ENCODE data around the gene S100A13. TPM values are rescaled to one million over a fixed set of nuclear protein-coding genes. Genes with fewer than 3 reads are reported as not detected.

The S100A13 gene
- total and polyA plus RNA-seq, 10 of the 15 experiments (the other 5 are each of a cell fraction or from before 2014, with no cell fraction given) = 5.7 to 30.9 (median 9.1) TPM

DNA sequence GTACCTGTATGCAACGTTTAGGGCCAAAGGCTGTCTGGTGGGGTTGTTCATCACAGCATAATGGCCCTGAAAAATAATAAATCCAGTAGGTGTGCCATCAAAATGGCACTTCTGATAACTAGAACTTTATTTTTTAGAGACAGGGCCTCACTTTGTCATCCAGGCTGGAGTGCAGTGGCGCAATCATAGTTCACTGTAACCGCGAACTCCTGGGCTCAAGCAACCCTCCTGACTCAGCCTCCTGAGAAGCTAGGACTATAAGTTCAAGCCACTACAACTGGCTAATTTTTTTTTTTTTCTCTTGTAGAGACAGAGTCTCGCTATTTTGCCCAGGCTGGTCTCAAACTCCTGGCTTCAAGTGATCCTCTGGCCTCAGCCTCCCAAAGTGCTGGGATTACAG lies 35.9 kb upstream of the S100A13 start (continued):
- TF ChIP-seq SMC3 (IDR thresholded peaks at IDR 0.05; ENCODE audit: borderline replicate concordance, low read length) (no peak), RB1 (IDR thresholded peaks at IDR 0.05; ENCODE audit: borderline replicate concordance) (no peak), FOS (IDR thresholded peaks at IDR 0.05; ENCODE audit: borderline replicate concordance, extremely low read depth, insufficient read length) (no peak), GABPA (IDR thresholded peaks at IDR 0.05; ENCODE audit: low read depth) (no peak), STAT1 (conservative IDR thresholded peaks at IDR 0.05) (no peak), RAD21 (IDR thresholded peaks at IDR 0.05; ENCODE audit: insufficient read depth, low read depth, low read length) (no peak)
- TF ChIP-seq, protein P1, sequence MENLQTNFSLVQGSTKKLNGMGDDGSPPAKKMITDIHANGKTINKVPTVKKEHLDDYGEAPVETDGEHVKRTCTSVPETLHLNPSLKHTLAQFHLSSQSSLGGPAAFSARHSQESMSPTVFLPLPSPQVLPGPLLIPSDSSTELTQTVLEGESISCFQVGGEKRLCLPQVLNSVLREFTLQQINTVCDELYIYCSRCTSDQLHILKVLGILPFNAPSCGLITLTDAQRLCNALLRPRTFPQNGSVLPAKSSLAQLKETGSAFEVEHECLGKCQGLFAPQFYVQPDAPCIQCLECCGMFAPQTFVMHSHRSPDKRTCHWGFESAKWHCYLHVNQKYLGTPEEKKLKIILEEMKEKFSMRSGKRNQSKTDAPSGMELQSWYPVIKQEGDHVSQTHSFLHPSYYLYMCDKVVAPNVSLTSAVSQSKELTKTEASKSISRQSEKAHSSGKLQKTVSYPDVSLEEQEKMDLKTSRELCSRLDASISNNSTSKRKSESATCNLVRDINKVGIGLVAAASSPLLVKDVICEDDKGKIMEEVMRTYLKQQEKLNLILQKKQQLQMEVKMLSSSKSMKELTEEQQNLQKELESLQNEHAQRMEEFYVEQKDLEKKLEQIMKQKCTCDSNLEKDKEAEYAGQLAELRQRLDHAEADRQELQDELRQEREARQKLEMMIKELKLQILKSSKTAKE (IDR thresholded peaks at IDR 0.05; ENCODE audit: low read depth, poor library complexity, severe bottlenecking) = no peak
- TF ChIP-seq, protein P2, sequence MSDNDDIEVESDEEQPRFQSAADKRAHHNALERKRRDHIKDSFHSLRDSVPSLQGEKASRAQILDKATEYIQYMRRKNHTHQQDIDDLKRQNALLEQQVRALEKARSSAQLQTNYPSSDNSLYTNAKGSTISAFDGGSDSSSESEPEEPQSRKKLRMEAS (IDR thresholded peaks at IDR 0.05; ENCODE audit: low read depth, low read length) = no peak
- TF ChIP-seq, protein P3, sequence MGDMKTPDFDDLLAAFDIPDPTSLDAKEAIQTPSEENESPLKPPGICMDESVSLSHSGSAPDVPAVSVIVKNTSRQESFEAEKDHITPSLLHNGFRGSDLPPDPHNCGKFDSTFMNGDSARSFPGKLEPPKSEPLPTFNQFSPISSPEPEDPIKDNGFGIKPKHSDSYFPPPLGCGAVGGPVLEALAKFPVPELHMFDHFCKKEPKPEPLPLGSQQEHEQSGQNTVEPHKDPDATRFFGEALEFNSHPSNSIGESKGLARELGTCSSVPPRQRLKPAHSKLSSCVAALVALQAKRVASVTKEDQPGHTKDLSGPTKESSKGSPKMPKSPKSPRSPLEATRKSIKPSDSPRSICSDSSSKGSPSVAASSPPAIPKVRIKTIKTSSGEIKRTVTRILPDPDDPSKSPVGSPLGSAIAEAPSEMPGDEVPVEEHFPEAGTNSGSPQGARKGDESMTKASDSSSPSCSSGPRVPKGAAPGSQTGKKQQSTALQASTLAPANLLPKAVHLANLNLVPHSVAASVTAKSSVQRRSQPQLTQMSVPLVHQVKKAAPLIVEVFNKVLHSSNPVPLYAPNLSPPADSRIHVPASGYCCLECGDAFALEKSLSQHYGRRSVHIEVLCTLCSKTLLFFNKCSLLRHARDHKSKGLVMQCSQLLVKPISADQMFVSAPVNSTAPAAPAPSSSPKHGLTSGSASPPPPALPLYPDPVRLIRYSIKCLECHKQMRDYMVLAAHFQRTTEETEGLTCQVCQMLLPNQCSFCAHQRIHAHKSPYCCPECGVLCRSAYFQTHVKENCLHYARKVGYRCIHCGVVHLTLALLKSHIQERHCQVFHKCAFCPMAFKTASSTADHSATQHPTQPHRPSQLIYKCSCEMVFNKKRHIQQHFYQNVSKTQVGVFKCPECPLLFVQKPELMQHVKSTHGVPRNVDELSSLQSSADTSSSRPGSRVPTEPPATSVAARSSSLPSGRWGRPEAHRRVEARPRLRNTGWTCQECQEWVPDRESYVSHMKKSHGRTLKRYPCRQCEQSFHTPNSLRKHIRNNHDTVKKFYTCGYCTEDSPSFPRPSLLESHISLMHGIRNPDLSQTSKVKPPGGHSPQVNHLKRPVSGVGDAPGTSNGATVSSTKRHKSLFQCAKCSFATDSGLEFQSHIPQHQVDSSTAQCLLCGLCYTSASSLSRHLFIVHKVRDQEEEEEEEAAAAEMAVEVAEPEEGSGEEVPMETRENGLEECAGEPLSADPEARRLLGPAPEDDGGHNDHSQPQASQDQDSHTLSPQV (IDR thresholded peaks at IDR 0.05) = no peak
